Astrocyte of the cerebellum (primary cell): Measurements from ENCODE around the gene ARHGAP8.

ENCODE experiments used
- DNase-seq: peaks from one replicate; pipeline ENCODE4 v3.0.0-alpha.2; 2011; ENCODE audit warnings: low read depth
- H3K4me3 ChIP-seq: 2 replicates; pipeline ENCODE4 v1.5.1; 2011; ENCODE audit warnings: mild to moderate bottlenecking, low read depth, low read length, moderate library complexity
- CTCF ChIP-seq: IDR thresholded peaks from 2 replicates; pipeline ENCODE4 v1.5.1; 2012; ENCODE audit warnings: low read length, low read depth, moderate library complexity, mild to moderate bottlenecking; ENCODE audit errors: missing control alignments
- in situ Hi-C: cut with HindIII; loops from 2 replicates; pipeline ENCODE4 v1.10.0; 2017; ENCODE audit warnings: low sequenced_read_pairs

Gene ARHGAP8

GRCh38 chr22:44827666-44828190, 75.4 kb downstream of the ARHGAP8 start:
- in situ Hi-C loops = no loop called here
- no peak overlapping the region for H3K4me3 ChIP-seq
- TF ChIP-seq CTCF = no peak
- no peak for DNase-seq

GRCh38 chr22:44828193-44828592, 75.8 kb downstream of the ARHGAP8 start:
- no peak for DNase-seq
- peak; percentile 42 for TF ChIP-seq CTCF

GRCh38 chr22:44831885-44832284, 79.5 kb downstream of the ARHGAP8 start:
- TF ChIP-seq CTCF = no peak
- in situ Hi-C loops = no loop called here
- DNase-seq = no peak
- H3K4me3 ChIP-seq = no peak overlapping the region

More at GRCh38 chr22:44828193-44828592, 75.8 kb downstream of the ARHGAP8 start:
- no peak overlapping the region for H3K4me3 ChIP-seq
- in situ Hi-C loops = no loop called here

- no peak overlapping the region for H3K4me3 ChIP-seq
- in situ Hi-C loops = no loop called here
- no peak for TF ChIP-seq CTCF
- no peak for DNase-seq
These were observed 81.7 kb downstream of the ARHGAP8 start for GRCh38 chr22:44834065-44834464.

GRCh38 chr22:44837481-44837880, 85.1 kb downstream of the ARHGAP8 start:
- TF ChIP-seq CTCF = no peak
- no peak for DNase-seq
- H3K4me3 ChIP-seq = no peak overlapping the region
- in situ Hi-C loops = no loop called here

- no peak for DNase-seq
- in situ Hi-C loops = no loop called here
- no peak overlapping the region for H3K4me3 ChIP-seq
- TF ChIP-seq CTCF = no peak
These were observed 86.1 kb downstream of the ARHGAP8 start for GRCh38 chr22:44838316-44839016.
